Heart left ventricle (tissue), 13 donors: ENCODE data around the gene SEPTIN1.

Experiments
- POLR2A ChIP-seq, 2 donors: fragments of 450-650 bp; IDR thresholded peaks; one replicate each; pipeline ENCODE4 v1.6.1; 2017; ENCODE audit warnings: antibody characterized with exemption in 2 of 2, mild to moderate bottlenecking in 2 of 2, moderate library complexity in 2 of 2
- TF ChIP-seq, protein P1 (sequence below), 12 donors: fragments of 200-600 bp; sonication (generic) in 4 of 12; IDR thresholded peaks; one replicate each; pipeline versions ENCODE4 v1.5.0 to v1.8.0; 2018 to 2022; ENCODE audit warnings: antibody characterized with exemption in 12 of 12, mild to moderate bottlenecking in 5 of 12
- donor health status: ischemic (EF 13 %, LVEDD 7.1; RV severe dilation, severe dysfunction).
- donor health status: DM: no; HTN: yes; CAD: no.
- donor health status: DM: no; HTN: no; CAD: no.
- donor health status: ischemic (EF 25% LVEDD 6.9; RV normal size, moderate dysfunction).
- donor health status: ischemic (EF 25% LVEDD 5.7; RV mildly dilated, moderate dysfunction).
- donor health status: ischemic (EF 35%, LVEDD 5.7; RV mildly dilated, moderate dysfunction).
- donor health status: nonischemic (EF 11% LVEDD 7.7; RV severe dilation, severe dysfunction).
- donor health status: DM: yes; HTN: yes; CAD: no.
- donor health status: PGD.
- donor health status: ischemic (EF 29% LVEDD 5.4; RV normal size, mild dysfunction).
- donor health status: nonischemic (EF 23%, LVEDD 6.1; RV moderate dilation, normal function).

DNA sequence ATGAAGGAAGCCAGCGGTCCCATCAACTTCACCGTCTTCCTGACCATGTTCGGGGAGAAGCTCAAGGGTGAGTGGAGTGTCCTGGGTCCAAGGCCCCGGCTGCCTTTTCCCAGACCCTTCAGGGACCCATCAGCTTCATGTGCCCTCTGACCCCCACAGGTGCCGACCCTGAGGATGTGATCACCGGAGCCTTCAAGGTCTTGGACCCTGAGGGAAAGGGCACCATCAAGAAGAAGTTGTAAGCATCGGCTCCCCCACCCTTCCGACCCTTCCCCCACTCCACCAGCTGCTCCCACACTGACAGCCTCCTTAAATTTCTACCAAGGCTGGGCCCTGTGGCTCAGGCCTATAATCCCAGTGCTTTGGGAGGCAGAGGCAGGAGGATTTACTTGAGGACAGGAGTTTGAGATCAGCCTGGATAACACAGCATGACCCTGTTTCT is 5.9 kb downstream of the SEPTIN1 start:
- no peak for TF ChIP-seq POLR2A (IDR thresholded peaks at IDR 0.05)
- TF ChIP-seq, protein P1, sequence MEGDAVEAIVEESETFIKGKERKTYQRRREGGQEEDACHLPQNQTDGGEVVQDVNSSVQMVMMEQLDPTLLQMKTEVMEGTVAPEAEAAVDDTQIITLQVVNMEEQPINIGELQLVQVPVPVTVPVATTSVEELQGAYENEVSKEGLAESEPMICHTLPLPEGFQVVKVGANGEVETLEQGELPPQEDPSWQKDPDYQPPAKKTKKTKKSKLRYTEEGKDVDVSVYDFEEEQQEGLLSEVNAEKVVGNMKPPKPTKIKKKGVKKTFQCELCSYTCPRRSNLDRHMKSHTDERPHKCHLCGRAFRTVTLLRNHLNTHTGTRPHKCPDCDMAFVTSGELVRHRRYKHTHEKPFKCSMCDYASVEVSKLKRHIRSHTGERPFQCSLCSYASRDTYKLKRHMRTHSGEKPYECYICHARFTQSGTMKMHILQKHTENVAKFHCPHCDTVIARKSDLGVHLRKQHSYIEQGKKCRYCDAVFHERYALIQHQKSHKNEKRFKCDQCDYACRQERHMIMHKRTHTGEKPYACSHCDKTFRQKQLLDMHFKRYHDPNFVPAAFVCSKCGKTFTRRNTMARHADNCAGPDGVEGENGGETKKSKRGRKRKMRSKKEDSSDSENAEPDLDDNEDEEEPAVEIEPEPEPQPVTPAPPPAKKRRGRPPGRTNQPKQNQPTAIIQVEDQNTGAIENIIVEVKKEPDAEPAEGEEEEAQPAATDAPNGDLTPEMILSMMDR (IDR thresholded peaks at IDR 0.05), result no peak
